SK-N-SH treated with all-trans-retinoic acid at 6 μM for 48 hours (cell line): Measurements from ENCODE around the gene MSRB3.

Source experiments
- ATAC-seq: fragments of 200-7000 bp; cut with Tn5 transposase; 3 replicates; pipeline ENCODE4 v1.9.1; 2020; ENCODE audit warnings: mild to moderate bottlenecking, moderate library complexity
- BACH2 ChIP-seq: fragments of 250-450 bp; sonication (Bioruptor Pico); IDR thresholded peaks from 2 replicates; pipeline ENCODE4 v1.9.0; 2021; ENCODE audit warnings: mild to moderate bottlenecking, borderline replicate concordance
- CSDC2 ChIP-seq: fragments of 250-450 bp; sonication (Bioruptor Pico); IDR thresholded peaks from 2 replicates; pipeline ENCODE4 v1.5.0; 2020; ENCODE audit warnings: mild to moderate bottlenecking, moderate library complexity
- ESRRG ChIP-seq: fragments of 250-450 bp; sonication (Bioruptor Pico); IDR thresholded peaks from 2 replicates; pipeline ENCODE4 v1.6.1; 2021; ENCODE audit warnings: mild to moderate bottlenecking
- GLIS3 ChIP-seq: fragments of 250-450 bp; sonication (Bioruptor Pico); IDR thresholded peaks from 2 replicates; pipeline ENCODE4 v1.5.0; 2020; ENCODE audit warnings: mild to moderate bottlenecking, moderate library complexity
- ISL1 ChIP-seq: fragments of 250-450 bp; sonication (Bioruptor Pico); IDR thresholded peaks from 2 replicates; pipeline ENCODE4 v2.1.2; 2022; ENCODE audit warnings: mild to moderate bottlenecking, moderate library complexity
- OSR1 ChIP-seq: fragments of 250-450 bp; sonication (Bioruptor Pico); IDR thresholded peaks from 2 replicates; pipeline ENCODE4 v1.8.0; 2022; ENCODE audit warnings: moderate library complexity, mild to moderate bottlenecking, inconsistent platforms
- PATZ1 ChIP-seq: fragments of 250-450 bp; sonication (Bioruptor Pico); IDR thresholded peaks from 2 replicates; pipeline ENCODE4 v1.8.0; 2020; ENCODE audit warnings: mild to moderate bottlenecking, moderate library complexity, borderline replicate concordance
- POU6F1 ChIP-seq: fragments of 250-450 bp; sonication (Bioruptor Pico); IDR thresholded peaks from 2 replicates; pipeline ENCODE4 v1.8.0; 2021; ENCODE audit warnings: low read depth, mild to moderate bottlenecking, moderate library complexity, borderline replicate concordance
- PPARA ChIP-seq: fragments of 250-450 bp; sonication (Bioruptor Pico); IDR thresholded peaks from 2 replicates; pipeline ENCODE4 v1.5.0; 2020; ENCODE audit warnings: mild to moderate bottlenecking, borderline replicate concordance
- RARB ChIP-seq: fragments of 250-450 bp; sonication (Bioruptor Pico); IDR thresholded peaks from 2 replicates; pipeline ENCODE4 v1.8.0; 2021; ENCODE audit warnings: mild to moderate bottlenecking, moderate library complexity
- SNAI2 ChIP-seq: fragments of 250-450 bp; sonication (Bioruptor Pico); IDR thresholded peaks from 2 replicates; pipeline ENCODE4 v1.5.0; 2020; ENCODE audit warnings: mild to moderate bottlenecking, moderate library complexity
- TCF4 ChIP-seq: fragments of 250-450 bp; sonication (Bioruptor Pico); IDR thresholded peaks from 2 replicates; pipeline ENCODE4 v1.8.0; 2021; ENCODE audit warnings: mild to moderate bottlenecking, moderate library complexity, borderline replicate concordance
- TOX ChIP-seq: fragments of 250-450 bp; sonication (Bioruptor Pico); IDR thresholded peaks from 2 replicates; pipeline ENCODE4 v1.8.0; 2021; ENCODE audit warnings: mild to moderate bottlenecking, moderate library complexity, borderline replicate concordance
- ZC3H10 ChIP-seq: fragments of 250-450 bp; sonication (Bioruptor Pico); IDR thresholded peaks from 2 replicates; pipeline ENCODE4 v1.5.1; 2021; ENCODE audit warnings: mild to moderate bottlenecking, moderate library complexity
- ZFP3 ChIP-seq: fragments of 250-450 bp; sonication (Bioruptor Pico); IDR thresholded peaks from 2 replicates; pipeline ENCODE4 v1.5.0; 2020; ENCODE audit warnings: mild to moderate bottlenecking, moderate library complexity
- ZFP30 ChIP-seq: fragments of 450-650 bp; formaldehyde crosslinking; IDR thresholded peaks from 2 replicates; pipeline ENCODE4 v1.5.0; 2022; ENCODE audit warnings: mild to moderate bottlenecking, moderate library complexity
- ZNF565 ChIP-seq: fragments of 450-650 bp; formaldehyde crosslinking; conservative IDR thresholded peaks from 2 replicates; pipeline ENCODE4 v1.5.0; 2020; ENCODE audit warnings: low read depth, mild to moderate bottlenecking, moderate library complexity
- ZNF70 ChIP-seq: fragments of 450-650 bp; formaldehyde crosslinking; IDR thresholded peaks from 2 replicates; pipeline ENCODE4 v1.5.0; 2020; ENCODE audit warnings: mild to moderate bottlenecking, moderate library complexity
- ZNF8 ChIP-seq: fragments of 450-650 bp; formaldehyde crosslinking; IDR thresholded peaks from 2 replicates; pipeline ENCODE4 v1.5.0; 2020; ENCODE audit warnings: mild to moderate bottlenecking, moderate library complexity
- TF ChIP-seq, protein P1 (sequence below): fragments of 250-450 bp; sonication (Bioruptor Pico); IDR thresholded peaks from 2 replicates; pipeline ENCODE4 v1.5.1; 2020; ENCODE audit warnings: low read depth, mild to moderate bottlenecking, moderate library complexity
- TF ChIP-seq, protein P2 (sequence below): fragments of 250-450 bp; sonication (Bioruptor Pico); IDR thresholded peaks from 2 replicates; pipeline ENCODE4 v1.5.1; 2021; ENCODE audit warnings: mild to moderate bottlenecking, moderate library complexity
- TF ChIP-seq, protein P3 (sequence below): fragments of 250-450 bp; sonication (Bioruptor Pico); IDR thresholded peaks from 2 replicates; pipeline ENCODE4 v1.5.0; 2020; ENCODE audit warnings: mild to moderate bottlenecking, moderate library complexity

Gene MSRB3

GRCh38 chr12:65306366-65307168 is 28.1 kb downstream of the MSRB3 start:
- peak; percentile 56; the same call in 1 of the 2 replicates for TF ChIP-seq TOX (CRISPR knock-in tag)
- TF ChIP-seq, protein P1, sequence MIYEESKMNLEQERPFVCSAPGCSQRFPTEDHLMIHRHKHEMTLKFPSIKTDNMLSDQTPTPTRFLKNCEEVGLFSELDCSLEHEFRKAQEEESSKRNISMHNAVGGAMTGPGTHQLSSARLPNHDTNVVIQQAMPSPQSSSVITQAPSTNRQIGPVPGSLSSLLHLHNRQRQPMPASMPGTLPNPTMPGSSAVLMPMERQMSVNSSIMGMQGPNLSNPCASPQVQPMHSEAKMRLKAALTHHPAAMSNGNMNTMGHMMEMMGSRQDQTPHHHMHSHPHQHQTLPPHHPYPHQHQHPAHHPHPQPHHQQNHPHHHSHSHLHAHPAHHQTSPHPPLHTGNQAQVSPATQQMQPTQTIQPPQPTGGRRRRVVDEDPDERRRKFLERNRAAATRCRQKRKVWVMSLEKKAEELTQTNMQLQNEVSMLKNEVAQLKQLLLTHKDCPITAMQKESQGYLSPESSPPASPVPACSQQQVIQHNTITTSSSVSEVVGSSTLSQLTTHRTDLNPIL, result 0 out of 2 replicates have a peak, but pooled peaks have one; percentile 28
- TF ChIP-seq ISL1 (CRISPR knock-in tag), result peak; percentile 64
- TF ChIP-seq POU6F1 (CRISPR knock-in tag), result 0 out of 2 replicates have a peak, but pooled peaks have one; percentile 60
- no peak for TF ChIP-seq PPARA
- TF ChIP-seq TCF4 (CRISPR knock-in tag), result peak; percentile 92
- peak; percentile 82 for ATAC-seq

DNA sequence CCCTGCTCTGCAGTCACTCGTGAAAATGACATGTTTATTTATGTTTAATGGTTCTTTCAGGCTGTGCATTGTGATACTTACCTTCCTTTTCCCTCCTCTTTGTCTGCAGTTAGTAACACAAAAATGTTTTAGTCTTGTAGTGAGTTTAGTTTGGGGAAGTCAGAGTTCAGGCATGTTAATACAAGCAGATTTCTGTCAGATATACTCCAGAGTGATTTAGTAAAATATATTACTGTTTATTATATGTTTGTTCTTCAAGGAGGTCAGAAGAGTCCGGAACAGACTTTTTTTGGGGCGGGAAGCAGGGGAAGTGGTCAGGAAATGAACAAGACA is 28.7 kb downstream of the MSRB3 start:
- ATAC-seq, result no peak
- TF ChIP-seq, protein P2, sequence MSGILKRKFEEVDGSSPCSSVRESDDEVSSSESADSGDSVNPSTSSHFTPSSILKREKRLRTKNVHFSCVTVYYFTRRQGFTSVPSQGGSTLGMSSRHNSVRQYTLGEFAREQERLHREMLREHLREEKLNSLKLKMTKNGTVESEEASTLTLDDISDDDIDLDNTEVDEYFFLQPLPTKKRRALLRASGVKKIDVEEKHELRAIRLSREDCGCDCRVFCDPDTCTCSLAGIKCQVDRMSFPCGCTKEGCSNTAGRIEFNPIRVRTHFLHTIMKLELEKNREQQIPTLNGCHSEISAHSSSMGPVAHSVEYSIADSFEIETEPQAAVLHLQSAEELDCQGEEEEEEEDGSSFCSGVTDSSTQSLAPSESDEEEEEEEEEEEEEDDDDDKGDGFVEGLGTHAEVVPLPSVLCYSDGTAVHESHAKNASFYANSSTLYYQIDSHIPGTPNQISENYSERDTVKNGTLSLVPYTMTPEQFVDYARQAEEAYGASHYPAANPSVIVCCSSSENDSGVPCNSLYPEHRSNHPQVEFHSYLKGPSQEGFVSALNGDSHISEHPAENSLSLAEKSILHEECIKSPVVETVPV (CRISPR knock-in tag), result no peak
- TF ChIP-seq PPARA (no peak), ZNF70 (CRISPR knock-in tag) (no peak), OSR1 (CRISPR knock-in tag) (no peak), TCF4 (CRISPR knock-in tag) (no peak), GLIS3 (CRISPR knock-in tag) (no peak), ZC3H10 (CRISPR knock-in tag) (no peak), RARB (CRISPR knock-in tag) (no peak)

GRCh38 chr12:65308006-65308405 is 29.5 kb downstream of the MSRB3 start:
- TF ChIP-seq, protein P3, sequence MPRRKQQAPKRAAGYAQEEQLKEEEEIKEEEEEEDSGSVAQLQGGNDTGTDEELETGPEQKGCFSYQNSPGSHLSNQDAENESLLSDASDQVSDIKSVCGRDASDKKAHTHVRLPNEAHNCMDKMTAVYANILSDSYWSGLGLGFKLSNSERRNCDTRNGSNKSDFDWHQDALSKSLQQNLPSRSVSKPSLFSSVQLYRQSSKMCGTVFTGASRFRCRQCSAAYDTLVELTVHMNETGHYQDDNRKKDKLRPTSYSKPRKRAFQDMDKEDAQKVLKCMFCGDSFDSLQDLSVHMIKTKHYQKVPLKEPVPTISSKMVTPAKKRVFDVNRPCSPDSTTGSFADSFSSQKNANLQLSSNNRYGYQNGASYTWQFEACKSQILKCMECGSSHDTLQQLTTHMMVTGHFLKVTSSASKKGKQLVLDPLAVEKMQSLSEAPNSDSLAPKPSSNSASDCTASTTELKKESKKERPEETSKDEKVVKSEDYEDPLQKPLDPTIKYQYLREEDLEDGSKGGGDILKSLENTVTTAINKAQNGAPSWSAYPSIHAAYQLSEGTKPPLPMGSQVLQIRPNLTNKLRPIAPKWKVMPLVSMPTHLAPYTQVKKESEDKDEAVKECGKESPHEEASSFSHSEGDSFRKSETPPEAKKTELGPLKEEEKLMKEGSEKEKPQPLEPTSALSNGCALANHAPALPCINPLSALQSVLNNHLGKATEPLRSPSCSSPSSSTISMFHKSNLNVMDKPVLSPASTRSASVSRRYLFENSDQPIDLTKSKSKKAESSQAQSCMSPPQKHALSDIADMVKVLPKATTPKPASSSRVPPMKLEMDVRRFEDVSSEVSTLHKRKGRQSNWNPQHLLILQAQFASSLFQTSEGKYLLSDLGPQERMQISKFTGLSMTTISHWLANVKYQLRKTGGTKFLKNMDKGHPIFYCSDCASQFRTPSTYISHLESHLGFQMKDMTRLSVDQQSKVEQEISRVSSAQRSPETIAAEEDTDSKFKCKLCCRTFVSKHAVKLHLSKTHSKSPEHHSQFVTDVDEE (CRISPR knock-in tag), result no peak
- TF ChIP-seq OSR1 (CRISPR knock-in tag) (no peak), SNAI2 (CRISPR knock-in tag) (no peak), GLIS3 (CRISPR knock-in tag) (no peak), ZFP30 (no peak), ISL1 (CRISPR knock-in tag) (no peak), ZNF8 (CRISPR knock-in tag) (no peak), CSDC2 (CRISPR knock-in tag) (no peak), ZFP3 (no peak), TOX (CRISPR knock-in tag) (no peak), BACH2 (no peak), TCF4 (CRISPR knock-in tag) (no peak)
- TF ChIP-seq, all 23 proteins: peak for 0
- ATAC-seq, result no peak

DNA sequence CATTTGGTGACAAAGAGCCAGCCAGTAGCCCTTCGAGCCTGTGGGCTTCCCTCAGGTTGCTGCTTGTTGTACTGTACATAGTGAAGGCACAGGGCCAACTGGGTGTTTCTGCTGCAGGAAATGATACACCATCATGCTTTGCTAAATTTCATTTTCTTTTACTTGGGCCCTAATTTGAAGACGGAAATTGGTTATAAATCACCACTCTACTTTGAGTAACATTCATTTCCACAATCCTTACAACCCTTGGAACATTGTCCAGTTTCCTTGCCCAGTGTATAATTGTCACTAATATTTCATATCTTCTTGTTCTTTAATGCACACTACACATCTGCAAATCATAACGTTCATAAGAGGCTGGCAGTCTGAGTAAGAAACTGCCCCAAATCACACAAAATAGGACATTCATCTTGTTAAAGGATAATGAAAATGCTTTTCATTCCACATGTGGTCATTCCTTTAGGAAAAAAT is 30.2 kb downstream of the MSRB3 start:
- ATAC-seq, result peak; percentile 73
- TF ChIP-seq ZFP3 (no peak), PPARA (no peak), ZFP30 (no peak), ZNF70 (CRISPR knock-in tag) (0 out of 2 replicates have a peak, but pooled peaks have one; percentile 11), ISL1 (CRISPR knock-in tag) (peak; percentile 93), ZNF8 (CRISPR knock-in tag) (no peak), BACH2 (no peak), ESRRG (CRISPR knock-in tag) (no peak), ZNF565 (CRISPR knock-in tag) (no peak), CSDC2 (CRISPR knock-in tag) (no peak), ZC3H10 (CRISPR knock-in tag) (peak; percentile 96), PATZ1 (CRISPR knock-in tag) (no peak; the same call in none of the 2 replicates), OSR1 (CRISPR knock-in tag) (no peak)
- TF ChIP-seq, protein P1, result peak; percentile 47; the same call in 1 of the 2 replicates
